Neutrophil (primary cell): ENCODE results near the gene PTGES2.

Experiments used
- H3K27ac ChIP-seq: fragments of 200-600 bp; sonication (generic); 2 replicates; pipeline ENCODE4 v1.5.1; 2016; ENCODE audit warnings: mild to moderate bottlenecking, moderate library complexity
- H3K27me3 ChIP-seq: fragments of 200-600 bp; sonication (generic); 2 replicates; pipeline ENCODE4 v1.6.0; 2016; ENCODE audit warnings: mild to moderate bottlenecking
- H3K36me3 ChIP-seq: fragments of 200-600 bp; sonication (generic); 2 replicates; pipeline ENCODE4 v1.5.1; 2017
- H3K4me1 ChIP-seq, 2 experiments: fragments of 200-600 bp in 1 of 2; sonication (generic) in 1 of 2; 1 replicate in 1 of 2; 2 replicates in 1 of 2; pipeline versions ENCODE4 v1.5.1 to v1.6.1; 2013 to 2016; ENCODE audit warnings: low read depth in 1 of 2, low read length in 1 of 2, mild to moderate bottlenecking in 1 of 2, moderate library complexity in 1 of 2; ENCODE audit not compliant: control insufficient read depth in 1 of 2, insufficient read depth in 1 of 2
- H3K4me3 ChIP-seq, 2 experiments: fragments of 200-600 bp in 1 of 2; sonication (generic) in 1 of 2; 1 replicate in 1 of 2; 2 replicates in 1 of 2; pipeline ENCODE4 v1.5.1; 2013 to 2016; ENCODE audit warnings: low read depth in 1 of 2, low read length in 1 of 2, mild to moderate bottlenecking in 1 of 2, moderate library complexity in 1 of 2
- H3K9me3 ChIP-seq: fragments of 200-600 bp; sonication (generic); 2 replicates; pipeline ENCODE4 v1.5.1; 2016
- CTCF ChIP-seq: fragments of 200-600 bp; sonication (generic); IDR thresholded peaks from 2 replicates; pipeline ENCODE4 v1.5.1; 2016; ENCODE audit warnings: antibody characterized with exemption

The PTGES2 gene

GRCh38 chr9:128099932-128100491 is 27.5 kb downstream of the PTGES2 start:
- Histone ChIP-seq H3K27me3 (no peaks in the 10 kb centered on the region), H3K4me3 (no peak overlapping the region), H3K9me3 (no peaks in the 10 kb centered on the region), H3K36me3 (peaks cover 37% of the 10 kb centered on the region), H3K4me1 (peaks cover 25 to 28% of the 10 kb centered on the region in 2 experiments), H3K27ac (no peak overlapping the region)
- no peak for TF ChIP-seq CTCF

- Histone ChIP-seq H3K9me3 (no peaks in the 10 kb centered on the region), H3K4me3 (no peak overlapping the region), H3K4me1 (peaks cover 31 to 35% of the 10 kb centered on the region in 2 experiments), H3K36me3 (peaks cover 36% of the 10 kb centered on the region), H3K27ac (peak overlapping the region; percentile 77), H3K27me3 (no peaks in the 10 kb centered on the region)
- no peak for TF ChIP-seq CTCF
These were observed 28.1 kb downstream of the PTGES2 start for GRCh38 chr9:128099231-128099931.

GRCh38 chr9:128098297-128099230 is 29.0 kb downstream of the PTGES2 start:
- Histone ChIP-seq H3K27me3 (no peaks in the 10 kb centered on the region), H3K36me3 (peaks cover 27% of the 10 kb centered on the region), H3K4me1 (peaks cover 37 to 43% of the 10 kb centered on the region in 2 experiments), H3K9me3 (no peaks in the 10 kb centered on the region), H3K4me3 (peak overlapping the region; percentile 26 to 42), H3K27ac (peak overlapping the region; percentile 77)
- peak; percentile 13 for TF ChIP-seq CTCF

- Histone ChIP-seq H3K27ac (peak overlapping the region; percentile 77), H3K36me3 (peaks cover 19% of the 10 kb centered on the region), H3K4me3 (peak overlapping the region; percentile 26 to 42), H3K9me3 (no peaks in the 10 kb centered on the region), H3K4me1 (peaks cover 33 to 43% of the 10 kb centered on the region in 2 experiments), H3K27me3 (no peaks in the 10 kb centered on the region)
- TF ChIP-seq CTCF = no peak
These were observed 29.8 kb downstream of the PTGES2 start for GRCh38 chr9:128097543-128098296.
